Caco-2 (cell line): ENCODE results near the gene HOXB3. TPM values are rescaled to one million over a fixed set of nuclear protein-coding genes. Genes with fewer than 3 reads are reported as not detected.

Experiments used
- BruUV-seq: library from RNA; stranded (reverse); fragments of 400-500 nt; replicated peaks from 2 replicates; lab custom pipeline; 2021; lab: Mats Ljungman, UMichigan
- CTCF ChIA-PET: fragments of 300-600 bp; sonication (Branson Sonifier 250); formaldehyde crosslinking; loops from one replicate; lab custom pipeline; 2022; ENCODE audit warnings: antibody characterized with exemption; lab: Charles Lee
- POLR2A ChIA-PET: fragments of 300-600 bp; sonication (Branson Sonifier 250); formaldehyde crosslinking; loops from one replicate; lab custom pipeline; 2022; ENCODE audit warnings: antibody characterized with exemption; lab: Charles Lee
- DNase-seq, 2 experiments: peaks; one replicate each; pipeline versions ENCODE4 v3.0.0 to v3.0.0-alpha.2; 2020 to 2022
- H3K27me3 ChIP-seq: replicated peaks from 2 replicates; pipeline ENCODE4 v1.6.0; 2011; ENCODE audit warnings: low read length; ENCODE audit not compliant: control insufficient read depth, insufficient read depth
- H3K36me3 ChIP-seq: 2 replicates; pipeline ENCODE4 v1.5.1; 2011; ENCODE audit warnings: low read length; ENCODE audit not compliant: control insufficient read depth, insufficient read depth
- H3K4me1 ChIP-seq: fragments of 250-450 bp; sonication (Bioruptor Pico); 2 replicates; pipeline ENCODE4 v1.5.1; 2020; ENCODE audit warnings: mild to moderate bottlenecking
- H3K4me3 ChIP-seq: 2 replicates; pipeline ENCODE4 v1.5.1; 2011; ENCODE audit warnings: low read depth, mild to moderate bottlenecking, control low read depth, low read length
- H3K9me3 ChIP-seq: fragments of 250-450 bp; sonication (Bioruptor Pico); 2 replicates; pipeline ENCODE4 v1.5.1; 2020; ENCODE audit warnings: mild to moderate bottlenecking, moderate library complexity
- H3K27ac Mint-ChIP-seq: one replicate; pipeline ENCODE4 v1.8.0; 2022; ENCODE audit warnings: mixed read lengths; ENCODE audit not compliant: unreplicated experiment
- H3K27me3 Mint-ChIP-seq: one replicate; pipeline ENCODE4 v1.8.0; 2022; ENCODE audit warnings: mixed read lengths; ENCODE audit not compliant: insufficient read depth, unreplicated experiment
- H3K36me3 Mint-ChIP-seq: one replicate; pipeline ENCODE4 v1.8.0; 2022; ENCODE audit warnings: mild to moderate bottlenecking, mixed read lengths; ENCODE audit not compliant: insufficient read depth, unreplicated experiment
- H3K4me1 Mint-ChIP-seq: one replicate; pipeline ENCODE4 v1.8.0; 2022; ENCODE audit warnings: low read depth, mixed read lengths; ENCODE audit not compliant: unreplicated experiment
- H3K4me3 Mint-ChIP-seq: one replicate; pipeline ENCODE4 v1.8.0; 2022; ENCODE audit warnings: mild to moderate bottlenecking, moderate library complexity, mixed read lengths; ENCODE audit not compliant: unreplicated experiment
- H3K9me3 Mint-ChIP-seq: one replicate; pipeline ENCODE4 v1.8.0; 2022; ENCODE audit warnings: mixed read lengths; ENCODE audit not compliant: unreplicated experiment
- CTCF ChIP-seq, 2 experiments: fragments of 200-600 bp in 1 of 2; IDR thresholded peaks; 1 replicate in 1 of 2; 2 replicates in 1 of 2; pipeline versions ENCODE4 v1.5.1 to v1.8.0; 2011 to 2022; ENCODE audit warnings: antibody characterized with exemption in 1 of 2, control low read depth in 1 of 2, inconsistent platforms in 1 of 2, low read depth in 1 of 2, low read length in 1 of 2, mild to moderate bottlenecking in 1 of 2, moderate library complexity in 1 of 2; ENCODE audit not compliant: insufficient read depth in 1 of 2, severe bottlenecking in 1 of 2, unreplicated experiment in 1 of 2
- intact Hi-C: fragments of 100-400 bp; cut with micrococcal nuclease; formaldehyde crosslinking; loops from one replicate; pipeline ENCODE4 v1.10.0; 2022; ENCODE audit not compliant: unreplicated experiment
- total RNA-seq: library from RNA; stranded (reverse); gene quantifications from 2 replicates; pipeline ENCODE4 v1.2.3, GENCODE V29; 2022

Gene HOXB3
- total RNA-seq, 1 experiment from 2014 or later = 7.2 TPM

- no peaks in the 10 kb centered on the region for H3K9me3 Mint-ChIP-seq
- Histone ChIP-seq H3K9me3 (no peaks in the 10 kb centered on the region), H3K4me3 (no peak overlapping the region), H3K27me3 (peaks cover 14% of the 10 kb centered on the region), H3K36me3 (no peaks in the 10 kb centered on the region), H3K4me1 (peaks cover 34% of the 10 kb centered on the region)
- H3K4me1 Mint-ChIP-seq = peaks cover 45% of the 10 kb centered on the region
- no peak for TF ChIP-seq CTCF (IDR thresholded peaks at IDR 0.05; ENCODE audit: insufficient read depth in 1 of 2, low read depth in 1 of 2, low read length in 1 of 2, severe bottlenecking in 1 of 2, unreplicated experiment in 1 of 2)
- intact Hi-C loops = no loop called here
- ChIA-PET POLR2A (no interaction called here), CTCF (interaction anchor here (1.0 kb wide), 3 partner anchors 86 to 109 kb away, joined by 3 to 6 read pairs (median 3); no protein-coding TSS in a partner anchor)
- no TSS peak for BruUV-seq
- H3K27ac Mint-ChIP-seq = no peak overlapping the region
- peaks cover 3% of the 10 kb centered on the region for H3K36me3 Mint-ChIP-seq
- peaks cover 45% of the 10 kb centered on the region for H3K27me3 Mint-ChIP-seq
- DNase-seq = no peak
- H3K4me3 Mint-ChIP-seq = no peak overlapping the region
These were observed 6.3 kb downstream of the HOXB3 start for GRCh38 chr17:48583708-48584222.

GRCh38 chr17:48582750-48583069 lies 7.3 kb downstream of the HOXB3 start:
- POLR2A ChIA-PET = no interaction called here
- peaks cover 4% of the 10 kb centered on the region for H3K36me3 Mint-ChIP-seq
- CTCF ChIA-PET = interaction anchor here (1.0 kb wide), 1 partner anchor 85 kb away, joined by 3 read pairs; no protein-coding TSS in a partner anchor
- no TSS peak for BruUV-seq
- H3K27ac Mint-ChIP-seq = no peak overlapping the region
- Histone ChIP-seq H3K4me1 (peaks cover 36% of the 10 kb centered on the region), H3K9me3 (no peaks in the 10 kb centered on the region), H3K4me3 (no peak overlapping the region), H3K36me3 (no peaks in the 10 kb centered on the region), H3K27me3 (peaks cover 8% of the 10 kb centered on the region)
- H3K27me3 Mint-ChIP-seq = peaks cover 39% of the 10 kb centered on the region
- no peak for DNase-seq
- no peak overlapping the region for H3K4me3 Mint-ChIP-seq
- no peak for TF ChIP-seq CTCF (IDR thresholded peaks at IDR 0.05; ENCODE audit: insufficient read depth in 1 of 2, low read depth in 1 of 2, low read length in 1 of 2, severe bottlenecking in 1 of 2, unreplicated experiment in 1 of 2)
- H3K9me3 Mint-ChIP-seq = no peaks in the 10 kb centered on the region
- intact Hi-C loops = no loop called here
- peaks cover 46% of the 10 kb centered on the region for H3K4me1 Mint-ChIP-seq

- peak overlapping the region; percentile 15; the same call in 1 of the 2 replicates for H3K4me3 ChIP-seq
- CTCF ChIA-PET = interaction anchor here (0.6 to 1.6 kb wide), 8 partner anchors 9 to 555 kb away, joined by 3 to 7 read pairs (median 4); no protein-coding TSS in a partner anchor
- H3K27ac Mint-ChIP-seq = no peak overlapping the region
- H3K4me1 ChIP-seq = peaks cover 35% of the 10 kb centered on the region
- intact Hi-C loops = no loop called here
- no TSS peak for BruUV-seq
- H3K36me3 ChIP-seq = no peaks in the 10 kb centered on the region
- TF ChIP-seq CTCF (IDR thresholded peaks at IDR 0.05; ENCODE audit: insufficient read depth in 1 of 2, low read depth in 1 of 2, low read length in 1 of 2, severe bottlenecking in 1 of 2, unreplicated experiment in 1 of 2) = no peak
- peaks cover 20% of the 10 kb centered on the region for H3K27me3 Mint-ChIP-seq
- H3K27me3 ChIP-seq = peaks cover 2% of the 10 kb centered on the region
- no peaks in the 10 kb centered on the region for H3K9me3 ChIP-seq
- H3K4me3 Mint-ChIP-seq = peak overlapping the region; percentile 88
- no peaks in the 10 kb centered on the region for H3K9me3 Mint-ChIP-seq
- POLR2A ChIA-PET = interaction anchor here (0.7 kb wide), 2 partner anchors 8 to 348 kb away, joined by 4 to 9 read pairs; no protein-coding TSS in a partner anchor
- DNase-seq = peak in 1 of 2 experiments; percentile 58
- peaks cover 4% of the 10 kb centered on the region for H3K36me3 Mint-ChIP-seq
- peaks cover 35% of the 10 kb centered on the region for H3K4me1 Mint-ChIP-seq
These were observed 10.1 kb downstream of the HOXB3 start for GRCh38 chr17:48579760-48580554.
